Suprapubic skin (tissue), 4 donors: ENCODE data around the gene SPOCK3. TPM values are rescaled to one million over a fixed set of nuclear protein-coding genes. Genes with fewer than 3 reads are reported as not detected.

Source experiments
- DNase-seq, 2 donors: peaks; one replicate each; pipeline ENCODE4 v3.0.0-alpha.2; 2019; ENCODE audit warnings: low spot score in 2 of 2
- H3K27ac ChIP-seq: fragments of 200-600 bp; sonication (generic); one replicate; pipeline ENCODE4 v1.5.1; 2019
- H3K27me3 ChIP-seq: fragments of 200-600 bp; sonication (generic); one replicate; pipeline ENCODE4 v1.5.1; 2019
- H3K36me3 ChIP-seq: fragments of 200-600 bp; sonication (generic); one replicate; pipeline ENCODE4 v1.5.1; 2019
- H3K4me1 ChIP-seq: fragments of 200-600 bp; sonication (generic); one replicate; pipeline ENCODE4 v1.5.1; 2019
- H3K4me3 ChIP-seq: fragments of 200-600 bp; sonication (generic); one replicate; pipeline ENCODE4 v1.5.1; 2019; ENCODE audit warnings: mild to moderate bottlenecking
- H3K9me3 ChIP-seq: fragments of 200-600 bp; sonication (generic); one replicate; pipeline ENCODE4 v1.5.1; 2019
- CTCF ChIP-seq, 2 donors: fragments of 200-600 bp in 1 of 2; fragments of 450-650 bp in 1 of 2; sonication (generic) in 1 of 2; IDR thresholded peaks; one replicate each; pipeline ENCODE4 v1.5.1; 2016 to 2019; ENCODE audit warnings: antibody characterized with exemption in 2 of 2, mild to moderate bottlenecking in 1 of 2, moderate library complexity in 1 of 2
- EP300 ChIP-seq: sonication (generic); formaldehyde crosslinking; IDR thresholded peaks from one replicate; pipeline ENCODE4 v1.6.1; 2017; ENCODE audit warnings: antibody characterized with exemption
- POLR2A ChIP-seq, 2 donors: fragments of 450-650 bp; IDR thresholded peaks; one replicate each; pipeline ENCODE4 v1.6.1; 2017; ENCODE audit warnings: antibody characterized with exemption in 2 of 2, mild to moderate bottlenecking in 2 of 2, moderate library complexity in 2 of 2
- POLR2AphosphoS5 ChIP-seq, 3 donors: sonication (generic); formaldehyde crosslinking; IDR thresholded peaks; one replicate each; pipeline ENCODE4 v1.6.1; 2017; ENCODE audit warnings: antibody characterized with exemption in 3 of 3
- WGBS: methylation state at CpG from one replicate; pipeline ENCODE4 v1.1.5; 2018; 5-methylcytosine and 5-hydroxymethylcytosine counted together
- total RNA-seq, 4 donors: library from RNA; depleted of rRNA; stranded (reverse); fragments of >200 nt; gene quantifications; one replicate each; pipeline ENCODE4 v1.1.0, GENCODE V29; 2016

The SPOCK3 gene
- total RNA-seq, 4 donors from 2014 or later, result not detected

- no peak overlapping the region for H3K27ac ChIP-seq
- H3K27me3 ChIP-seq, result no peaks in the 10 kb centered on the region
- H3K4me3 ChIP-seq, result no peak overlapping the region
- WGBS, result 63% methylated on average over 2 of the region's 2 CpGs
- H3K9me3 ChIP-seq, result no peaks in the 10 kb centered on the region
- no peaks in the 10 kb centered on the region for H3K4me1 ChIP-seq
- no peaks in the 10 kb centered on the region for H3K36me3 ChIP-seq
- no peak for DNase-seq
- TF ChIP-seq POLR2AphosphoS5 (IDR thresholded peaks at IDR 0.05) (no peak), POLR2A (IDR thresholded peaks at IDR 0.05) (no peak), CTCF (IDR thresholded peaks at IDR 0.05) (no peak), EP300 (no peak)
These were observed 150.0 kb downstream of the SPOCK3 start for GRCh38 chr4:167084321-167084720.

GRCh38 chr4:167079762-167080161 is 154.5 kb downstream of the SPOCK3 start:
- no peak for DNase-seq
- no peak overlapping the region for H3K27ac ChIP-seq
- TF ChIP-seq EP300, result no peak
- no peak for TF ChIP-seq CTCF (IDR thresholded peaks at IDR 0.05)
- no peak for TF ChIP-seq POLR2A (IDR thresholded peaks at IDR 0.05)
- TF ChIP-seq POLR2AphosphoS5 (IDR thresholded peaks at IDR 0.05), result no peak

GRCh38 chr4:167052631-167053091 is 181.6 kb downstream of the SPOCK3 start:
- no peak for DNase-seq
- H3K9me3 ChIP-seq, result no peaks in the 10 kb centered on the region
- no peak overlapping the region for H3K27ac ChIP-seq
- TF ChIP-seq POLR2AphosphoS5 (IDR thresholded peaks at IDR 0.05), result no peak
- TF ChIP-seq CTCF (IDR thresholded peaks at IDR 0.05), result no peak
- TF ChIP-seq EP300, result no peak
- TF ChIP-seq POLR2A (IDR thresholded peaks at IDR 0.05), result no peak
- no peaks in the 10 kb centered on the region for H3K27me3 ChIP-seq
- no peaks in the 10 kb centered on the region for H3K4me1 ChIP-seq
- no peaks in the 10 kb centered on the region for H3K36me3 ChIP-seq
- H3K4me3 ChIP-seq, result no peak overlapping the region
- WGBS, result 67% methylated on average over 1 of the region's 1 CpG

More at GRCh38 chr4:167079762-167080161, 154.5 kb downstream of the SPOCK3 start:
- Histone ChIP-seq H3K36me3 (no peaks in the 10 kb centered on the region), H3K4me1 (no peaks in the 10 kb centered on the region), H3K27me3 (no peaks in the 10 kb centered on the region), H3K9me3 (no peaks in the 10 kb centered on the region), H3K4me3 (no peak overlapping the region)

- no peaks in the 10 kb centered on the region for H3K9me3 ChIP-seq
- no peaks in the 10 kb centered on the region for H3K27me3 ChIP-seq
- H3K4me3 ChIP-seq, result no peak overlapping the region
- TF ChIP-seq POLR2AphosphoS5 (IDR thresholded peaks at IDR 0.05), result no peak
- no peak for TF ChIP-seq CTCF (IDR thresholded peaks at IDR 0.05)
- no peak for TF ChIP-seq POLR2A (IDR thresholded peaks at IDR 0.05)
- TF ChIP-seq EP300, result no peak
- no peaks in the 10 kb centered on the region for H3K4me1 ChIP-seq
- no peak for DNase-seq
- no peaks in the 10 kb centered on the region for H3K36me3 ChIP-seq
- H3K27ac ChIP-seq, result no peak overlapping the region
- 89% methylated on average over 3 of the region's 3 CpGs for WGBS
These were observed 185.0 kb downstream of the SPOCK3 start for GRCh38 chr4:167049257-167049656.

- Histone ChIP-seq H3K36me3 (no peaks in the 10 kb centered on the region), H3K27ac (no peak overlapping the region), H3K4me3 (no peak overlapping the region), H3K27me3 (no peaks in the 10 kb centered on the region), H3K4me1 (no peaks in the 10 kb centered on the region), H3K9me3 (no peaks in the 10 kb centered on the region)
- TF ChIP-seq POLR2AphosphoS5 (IDR thresholded peaks at IDR 0.05), result no peak
- no peak for TF ChIP-seq CTCF (IDR thresholded peaks at IDR 0.05)
- TF ChIP-seq POLR2A (IDR thresholded peaks at IDR 0.05), result no peak
- no peak for TF ChIP-seq EP300
- DNase-seq, result no peak
- 74% methylated on average over 1 of the region's 1 CpG for WGBS
These were observed 192.8 kb downstream of the SPOCK3 start for GRCh38 chr4:167041524-167041923.
